NAMALWA (cell line): ENCODE results near the gene APOBEC3A.

Experiments used
- DNase-seq: peaks from one replicate; pipeline ENCODE4 v3.0.0-alpha.2; 2015; ENCODE audit warnings: low spot score

Gene APOBEC3A

DNA sequence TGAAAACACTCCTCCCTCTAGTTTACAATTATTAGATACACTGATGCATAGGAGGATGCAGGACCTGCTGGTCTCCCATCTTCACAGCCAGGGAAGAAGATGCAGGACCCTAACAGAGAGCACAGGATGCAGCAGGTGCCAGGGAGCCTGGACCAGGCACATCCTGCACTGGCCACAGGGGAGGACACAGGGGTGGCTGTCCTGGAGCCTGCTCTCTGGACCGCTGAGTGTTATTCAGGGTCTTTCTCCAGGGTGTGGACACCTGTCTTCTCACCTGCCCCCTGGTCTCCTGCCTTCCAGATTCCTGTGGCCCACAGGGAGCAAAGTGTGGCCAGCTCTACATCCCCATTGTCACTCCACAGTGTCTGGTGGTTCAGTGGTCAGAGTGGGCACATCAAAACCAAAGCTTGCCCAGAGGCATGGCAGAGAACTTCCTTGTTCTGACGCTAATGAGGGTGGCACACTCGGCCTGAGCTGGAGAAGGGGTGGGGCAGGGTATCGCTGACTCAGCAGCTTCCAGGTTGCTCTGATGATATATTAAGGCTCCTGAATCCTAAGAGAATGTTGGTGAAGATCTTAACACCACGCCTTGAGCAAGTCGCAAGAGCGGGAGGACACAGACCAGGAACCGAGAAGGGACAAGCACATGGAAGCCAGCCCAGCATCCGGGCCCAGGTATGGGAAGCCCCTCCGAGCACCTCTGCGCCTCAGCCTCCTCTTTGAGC lies at the start of gene APOBEC3A:
Gene APOBEC3A, plus strand, starts transcription at position 564 of the 725 bp plus-strand sequence. Its CDS starts 83 bp downstream, at position 647.
- no peak for DNase-seq

DNA sequence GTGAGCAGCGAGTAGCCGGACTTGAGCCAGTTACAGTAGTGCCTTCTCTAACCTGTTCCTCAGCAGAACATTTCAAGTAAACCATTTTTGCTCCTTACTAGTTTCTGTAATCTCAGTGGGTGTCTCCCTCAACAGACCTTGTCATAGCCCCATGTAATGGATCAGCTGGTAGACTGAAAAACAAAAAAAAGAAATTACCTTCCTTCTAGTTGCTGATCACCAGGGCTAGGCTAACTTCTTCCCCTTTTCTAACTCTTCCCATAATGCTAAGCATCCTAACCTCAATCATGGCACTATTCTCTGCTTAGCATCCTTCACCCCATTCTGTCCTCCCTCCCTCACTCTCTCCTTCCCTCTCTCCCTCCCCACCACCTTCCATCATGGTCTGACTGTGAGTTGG lies 49.6 kb upstream of the APOBEC3A start:
- DNase-seq, result no peak

GRCh38 chr22:38911434-38911833 lies 46.0 kb upstream of the APOBEC3A start:
- DNase-seq, result no peak

DNA sequence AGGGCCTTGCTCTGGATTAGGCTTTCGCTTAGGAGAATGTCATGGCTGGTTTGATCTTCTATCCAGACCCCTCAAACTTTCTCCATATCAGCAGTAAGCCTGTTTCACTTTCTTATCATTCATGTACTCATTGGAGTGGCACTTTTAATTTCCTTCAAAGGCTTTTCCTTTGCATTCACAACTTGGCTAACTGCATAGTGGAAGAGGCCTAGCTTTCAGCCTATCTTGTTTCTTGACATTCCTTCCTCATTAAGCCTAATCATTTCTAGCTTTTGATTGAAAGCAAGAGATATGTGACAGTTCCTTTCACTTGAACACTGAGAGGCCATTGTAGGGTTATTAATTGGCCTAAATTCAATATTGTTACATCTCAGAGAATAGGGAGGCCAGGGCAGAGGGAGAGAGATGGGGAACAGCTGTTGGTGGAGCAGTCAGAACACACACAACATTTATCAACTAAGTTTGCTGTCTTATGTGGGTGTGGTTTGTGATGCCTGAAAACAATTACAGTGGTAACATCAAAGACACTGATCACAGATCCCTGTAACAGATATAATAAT lies 37.7 kb upstream of the APOBEC3A start:
- no peak for DNase-seq

GRCh38 chr22:38921120-38921519 lies 36.3 kb upstream of the APOBEC3A start:
- DNase-seq, result no peak

GRCh38 chr22:38921806-38922205 lies 35.6 kb upstream of the APOBEC3A start:
- peak; percentile 19 for DNase-seq

GRCh38 chr22:38923463-38924346 lies 33.7 kb upstream of the APOBEC3A start:
- no peak for DNase-seq

- DNase-seq, result no peak
Observed at GRCh38 chr22:38924347-38924952, 33.0 kb upstream of the APOBEC3A start.

DNA sequence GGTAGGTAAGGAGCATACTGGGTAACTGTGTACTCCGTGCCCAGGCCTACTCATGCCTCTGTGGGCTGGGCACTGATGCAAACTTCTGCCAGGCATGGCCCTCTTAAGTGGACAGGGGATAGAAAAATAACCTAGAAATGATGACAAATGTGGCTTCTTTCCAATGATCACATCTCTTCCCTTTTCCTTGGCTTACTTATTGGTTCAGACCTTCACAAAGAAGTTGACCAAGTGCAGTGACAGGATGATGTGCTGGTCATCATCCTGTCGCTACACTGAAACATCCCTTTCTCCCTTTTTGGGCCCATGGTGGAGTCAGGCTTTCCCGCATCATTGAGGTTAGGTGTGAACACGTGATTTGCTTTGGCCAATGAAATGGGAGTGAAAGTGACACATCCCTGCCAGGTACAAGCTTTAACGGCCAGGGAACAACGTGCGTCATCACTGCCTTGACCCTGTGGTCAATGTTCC lies 31.8 kb upstream of the APOBEC3A start:
- no peak for DNase-seq

GRCh38 chr22:38927033-38927781 lies 30.2 kb upstream of the APOBEC3A start:
- no peak for DNase-seq

DNA sequence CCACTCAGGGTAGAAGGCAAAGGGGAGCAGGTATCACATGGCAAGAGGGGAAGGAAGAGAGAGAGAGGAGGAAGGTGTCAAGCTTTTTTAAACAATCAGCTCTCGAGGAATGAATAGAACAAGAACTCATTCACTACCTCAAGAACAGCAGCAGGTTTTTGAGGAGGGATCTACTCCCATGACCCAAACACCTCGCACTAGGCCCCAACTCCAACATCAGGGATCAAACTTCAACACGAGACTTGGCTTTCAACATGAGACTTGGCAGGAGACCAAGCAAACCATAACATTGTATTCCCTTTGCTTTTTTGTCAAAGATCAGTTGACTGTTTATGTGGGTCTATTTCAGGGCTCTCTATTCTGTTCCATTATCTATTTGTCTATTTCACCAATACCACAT lies 26.9 kb upstream of the APOBEC3A start:
- no peak for DNase-seq

- no peak for DNase-seq
Observed at GRCh38 chr22:38935023-38935422, 22.4 kb upstream of the APOBEC3A start.

DNA sequence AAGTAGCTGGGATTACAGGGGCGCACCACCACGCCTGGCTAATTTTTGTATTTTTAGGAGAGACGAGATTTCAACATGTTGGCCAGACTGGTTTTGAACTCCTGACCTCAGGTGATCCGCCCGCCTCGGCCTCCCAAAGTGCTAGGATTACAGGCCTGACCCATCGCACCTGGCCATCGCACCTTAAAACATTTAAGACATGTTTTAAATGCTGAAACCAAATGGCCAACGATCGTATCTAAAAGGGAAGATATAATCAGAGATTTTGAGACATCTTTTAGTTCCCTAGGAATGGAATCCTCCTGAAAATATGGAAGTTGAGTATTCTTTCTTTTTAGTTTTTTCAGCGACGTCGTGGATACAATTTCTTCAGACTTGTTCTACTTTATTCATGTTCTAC lies 21.8 kb upstream of the APOBEC3A start:
- DNase-seq, result no peak

GRCh38 chr22:38936562-38936961 lies 20.8 kb upstream of the APOBEC3A start:
- DNase-seq, result no peak

DNA sequence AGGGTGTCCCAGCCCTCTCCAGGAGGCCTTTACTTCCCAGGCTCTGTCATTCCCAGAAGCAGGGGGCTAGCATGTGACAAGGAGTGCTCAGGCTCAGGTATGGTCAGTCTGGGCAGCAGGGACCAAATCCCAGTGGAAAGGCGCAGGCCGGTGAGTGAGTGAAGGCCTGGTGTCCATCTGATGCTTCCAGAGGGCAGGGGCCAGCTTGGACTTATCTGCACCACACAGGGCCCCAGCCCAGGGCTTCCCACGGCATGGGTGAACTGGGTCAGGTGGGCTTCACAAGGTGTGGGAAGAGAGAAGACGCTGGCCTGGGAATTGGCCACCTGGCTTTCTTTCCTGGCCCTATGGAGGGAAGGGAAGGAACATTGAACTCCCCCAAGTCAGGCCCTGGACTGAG lies 20.4 kb upstream of the APOBEC3A start:
- DNase-seq, result no peak

- DNase-seq, result no peak
Observed at GRCh38 chr22:38937541-38937940, 19.9 kb upstream of the APOBEC3A start.

DNA sequence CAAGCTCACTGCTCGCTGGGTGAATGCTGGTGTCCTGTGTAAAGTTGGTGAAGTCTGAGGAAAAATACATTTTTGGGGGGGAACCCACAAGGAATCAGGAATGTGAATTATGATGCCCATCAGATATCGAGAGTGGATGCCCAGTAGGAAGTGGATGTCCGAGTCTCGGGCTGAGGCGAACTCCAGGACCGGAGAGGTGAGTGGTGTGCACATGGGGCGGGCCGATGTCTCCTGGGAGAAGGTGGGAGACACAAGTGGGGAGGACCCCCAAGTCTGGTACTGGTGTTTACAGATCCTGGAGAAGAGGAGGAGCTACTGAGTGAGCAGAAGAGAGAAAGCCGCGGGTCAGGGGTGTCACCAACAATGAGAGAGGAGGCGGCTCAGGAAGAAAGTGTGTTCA lies 19.2 kb upstream of the APOBEC3A start:
- DNase-seq, result no peak

GRCh38 chr22:38938925-38939324 lies 18.5 kb upstream of the APOBEC3A start:
- no peak for DNase-seq

GRCh38 chr22:38940811-38941384 lies 16.5 kb upstream of the APOBEC3A start:
- no peak for DNase-seq

- no peak for DNase-seq
Observed at GRCh38 chr22:38941488-38941987, 15.9 kb upstream of the APOBEC3A start.

DNA sequence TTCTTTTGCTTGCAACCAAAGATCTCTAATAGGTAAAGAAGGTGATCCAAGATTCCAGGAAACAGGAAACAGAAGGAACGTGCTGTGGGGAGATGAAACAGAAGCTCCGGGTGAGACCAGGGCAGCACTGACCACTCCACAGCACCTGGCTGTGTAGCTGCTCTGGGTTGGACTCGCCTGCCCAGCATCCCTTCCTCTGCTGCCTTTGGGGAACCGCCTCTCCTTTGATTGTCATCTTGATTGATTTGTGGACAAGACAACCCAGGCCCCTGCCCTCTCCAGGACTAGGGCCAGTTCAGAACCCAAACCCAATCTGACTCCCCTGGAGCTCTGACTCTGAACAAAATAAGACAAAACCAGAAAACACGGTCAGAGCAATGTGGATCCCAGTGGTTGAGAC lies 14.7 kb upstream of the APOBEC3A start:
- no peak for DNase-seq
